Osteocyte (in vitro differentiated cells): ENCODE measurements around the gene WDR43. TPM values are rescaled to one million over a fixed set of nuclear protein-coding genes. Genes with fewer than 3 reads are reported as not detected.

Source experiments
- DNase-seq: peaks from one replicate; pipeline ENCODE4 v3.0.0; 2021; ENCODE audit warnings: mixed read lengths; ENCODE audit not compliant: unreplicated experiment; ENCODE audit errors: extremely low spot score
- H3K27ac Mint-ChIP-seq: one replicate; pipeline ENCODE4 v1.8.0; 2021; ENCODE audit warnings: mild to moderate bottlenecking, mixed read lengths; ENCODE audit not compliant: unreplicated experiment
- H3K27me3 Mint-ChIP-seq: one replicate; pipeline ENCODE4 v1.8.0; 2021; ENCODE audit warnings: mixed read lengths; ENCODE audit not compliant: unreplicated experiment
- H3K36me3 Mint-ChIP-seq: one replicate; pipeline ENCODE4 v1.8.0; 2021; ENCODE audit warnings: mixed read lengths; ENCODE audit not compliant: unreplicated experiment
- H3K4me1 Mint-ChIP-seq: one replicate; pipeline ENCODE4 v1.8.0; 2021; ENCODE audit warnings: mixed read lengths; ENCODE audit not compliant: unreplicated experiment
- H3K4me3 Mint-ChIP-seq: one replicate; pipeline ENCODE4 v1.8.0; 2021; ENCODE audit warnings: mild to moderate bottlenecking, moderate library complexity, mixed read lengths; ENCODE audit not compliant: unreplicated experiment
- H3K9me3 Mint-ChIP-seq: one replicate; pipeline ENCODE4 v1.8.0; 2021; ENCODE audit warnings: mixed read lengths; ENCODE audit not compliant: unreplicated experiment
- total RNA-seq: library from RNA; stranded (reverse); gene quantifications from 2 replicates; pipeline ENCODE4 v1.2.1, GENCODE V29; 2021
- TF ChIP-seq, protein P1 (sequence below): fragments of 200-600 bp; sonication (generic); IDR thresholded peaks from 2 replicates; pipeline ENCODE4 v1.5.0; 2021; ENCODE audit warnings: antibody characterized with exemption, mild to moderate bottlenecking, moderate library complexity

WDR43 gene
- total RNA-seq, 1 donor from 2014 or later, result 39.8 TPM

DNA sequence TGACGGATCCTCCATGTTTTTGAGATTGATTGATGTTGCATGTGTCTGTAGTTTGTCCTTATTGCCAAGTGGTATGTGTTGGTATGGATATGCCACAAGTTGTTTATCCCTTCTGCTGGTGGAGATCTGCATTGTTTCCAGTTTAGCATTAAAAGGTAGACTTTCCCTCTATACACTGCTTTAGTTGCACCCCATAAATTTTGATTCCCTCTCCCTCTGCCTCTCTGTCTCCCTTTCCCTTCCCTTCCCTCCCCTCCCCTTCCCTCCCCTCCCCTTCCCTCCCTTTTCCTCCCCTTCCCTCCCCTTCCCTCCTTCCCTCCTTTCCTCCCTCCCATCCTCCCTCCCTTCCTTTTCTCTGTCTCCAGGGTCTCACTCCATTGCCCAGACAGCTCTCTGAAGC is 68.0 kb downstream of the WDR43 start:
- H3K27ac Mint-ChIP-seq, result no peak overlapping the region
- no peak for DNase-seq
- peaks cover 6% of the 10 kb centered on the region for H3K27me3 Mint-ChIP-seq
- TF ChIP-seq, protein P1, sequence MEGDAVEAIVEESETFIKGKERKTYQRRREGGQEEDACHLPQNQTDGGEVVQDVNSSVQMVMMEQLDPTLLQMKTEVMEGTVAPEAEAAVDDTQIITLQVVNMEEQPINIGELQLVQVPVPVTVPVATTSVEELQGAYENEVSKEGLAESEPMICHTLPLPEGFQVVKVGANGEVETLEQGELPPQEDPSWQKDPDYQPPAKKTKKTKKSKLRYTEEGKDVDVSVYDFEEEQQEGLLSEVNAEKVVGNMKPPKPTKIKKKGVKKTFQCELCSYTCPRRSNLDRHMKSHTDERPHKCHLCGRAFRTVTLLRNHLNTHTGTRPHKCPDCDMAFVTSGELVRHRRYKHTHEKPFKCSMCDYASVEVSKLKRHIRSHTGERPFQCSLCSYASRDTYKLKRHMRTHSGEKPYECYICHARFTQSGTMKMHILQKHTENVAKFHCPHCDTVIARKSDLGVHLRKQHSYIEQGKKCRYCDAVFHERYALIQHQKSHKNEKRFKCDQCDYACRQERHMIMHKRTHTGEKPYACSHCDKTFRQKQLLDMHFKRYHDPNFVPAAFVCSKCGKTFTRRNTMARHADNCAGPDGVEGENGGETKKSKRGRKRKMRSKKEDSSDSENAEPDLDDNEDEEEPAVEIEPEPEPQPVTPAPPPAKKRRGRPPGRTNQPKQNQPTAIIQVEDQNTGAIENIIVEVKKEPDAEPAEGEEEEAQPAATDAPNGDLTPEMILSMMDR, result no peak
- H3K4me3 Mint-ChIP-seq, result no peak overlapping the region
- no peaks in the 10 kb centered on the region for H3K36me3 Mint-ChIP-seq
- H3K4me1 Mint-ChIP-seq, result peaks cover 5% of the 10 kb centered on the region
- H3K9me3 Mint-ChIP-seq, result peaks cover 4% of the 10 kb centered on the region

DNA sequence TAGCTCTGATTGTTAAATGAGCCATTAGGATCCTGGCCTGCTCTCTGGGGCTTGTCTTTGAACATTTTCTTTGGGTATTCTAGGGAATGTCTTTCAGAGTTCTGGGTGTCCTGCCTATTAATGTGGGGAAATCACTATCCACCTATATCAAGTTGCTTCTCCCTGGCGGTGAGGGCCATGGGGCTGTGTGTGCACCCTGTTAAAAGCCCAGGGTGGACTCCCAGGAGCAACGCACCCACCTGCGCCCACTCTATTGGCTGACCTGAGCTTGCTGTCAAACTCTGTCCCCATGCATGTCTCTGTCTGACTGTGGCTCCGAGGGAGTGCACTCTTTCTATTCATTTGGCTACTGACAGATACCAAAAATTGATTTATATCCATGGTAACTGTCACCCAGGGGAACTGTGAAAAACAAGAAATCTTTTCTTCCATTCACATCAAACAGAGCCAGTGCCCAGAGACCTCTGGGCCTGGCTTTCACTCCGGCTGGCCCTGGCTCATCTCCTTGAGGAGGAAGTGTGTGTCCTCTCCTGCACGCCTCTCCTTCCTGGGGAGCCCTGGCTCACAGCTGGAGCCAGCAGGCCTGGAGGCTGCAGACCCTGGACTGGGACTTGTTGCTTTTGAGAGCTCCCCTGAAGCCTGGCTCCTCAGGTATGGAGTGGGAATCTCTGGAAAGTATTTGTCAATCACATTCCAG is 76.1 kb downstream of the WDR43 start:
- no peak overlapping the region for H3K27ac Mint-ChIP-seq
- peaks cover 8% of the 10 kb centered on the region for H3K27me3 Mint-ChIP-seq
- no peaks in the 10 kb centered on the region for H3K4me1 Mint-ChIP-seq
- DNase-seq, result no peak
- H3K36me3 Mint-ChIP-seq, result no peaks in the 10 kb centered on the region
- TF ChIP-seq, protein P1, result no peak
- no peaks in the 10 kb centered on the region for H3K9me3 Mint-ChIP-seq
- no peak overlapping the region for H3K4me3 Mint-ChIP-seq

DNA sequence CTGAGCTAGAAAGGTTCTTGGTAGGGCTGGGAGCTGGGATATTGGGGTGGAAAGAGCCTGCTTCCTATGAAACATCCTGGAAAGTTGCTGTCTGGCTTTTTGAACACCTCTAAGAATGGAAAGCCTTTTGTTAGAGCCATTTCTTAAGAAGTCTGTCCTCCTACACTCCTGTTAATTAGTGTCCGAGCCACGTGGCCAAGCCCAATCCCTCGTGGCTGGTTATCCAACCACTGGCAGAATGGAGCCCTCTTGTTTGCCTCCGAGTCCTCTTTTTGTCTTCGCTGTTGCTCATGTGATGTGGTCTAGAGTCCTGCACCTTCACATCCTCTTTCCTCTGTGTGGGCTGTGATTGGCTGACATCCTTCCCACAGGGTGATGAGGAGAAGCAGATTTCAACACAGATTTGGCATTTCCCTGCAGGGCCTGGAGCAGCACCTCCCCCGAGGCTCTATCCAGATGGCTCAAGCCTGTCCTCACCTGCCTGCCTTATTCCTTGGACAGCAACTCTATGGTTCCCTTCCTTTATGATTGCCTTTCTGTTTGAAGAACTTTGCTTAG is 78.4 kb downstream of the WDR43 start:
- Mint-ChIP-seq H3K4me1 (no peaks in the 10 kb centered on the region), H3K27me3 (peaks cover 6% of the 10 kb centered on the region), H3K36me3 (no peaks in the 10 kb centered on the region), H3K27ac (no peak overlapping the region), H3K9me3 (no peaks in the 10 kb centered on the region), H3K4me3 (no peak overlapping the region)
- DNase-seq, result no peak
- TF ChIP-seq, protein P1, result no peak

DNA sequence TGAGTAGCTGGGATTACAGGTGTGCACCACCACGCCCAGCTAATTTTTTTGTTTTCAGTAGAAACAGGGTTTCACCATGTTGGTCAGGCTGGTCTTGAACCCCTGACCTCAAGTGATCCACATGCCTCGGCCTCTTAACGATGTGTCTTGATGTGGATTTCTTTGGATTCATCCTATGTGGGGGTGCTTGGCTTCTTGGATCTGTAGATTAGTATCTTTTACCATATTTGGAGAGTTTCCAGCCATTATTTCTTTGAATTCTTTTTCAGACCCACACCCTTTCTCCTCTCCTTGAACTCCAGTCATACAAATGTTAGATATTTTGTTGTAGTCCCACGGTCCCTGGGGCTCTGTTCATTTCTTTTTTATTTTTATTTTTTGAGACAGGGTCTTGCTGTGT is 79.8 kb downstream of the WDR43 start:
- no peaks in the 10 kb centered on the region for H3K36me3 Mint-ChIP-seq
- TF ChIP-seq, protein P1, result no peak
- no peaks in the 10 kb centered on the region for H3K9me3 Mint-ChIP-seq
- peaks cover 2% of the 10 kb centered on the region for H3K27me3 Mint-ChIP-seq
- no peak for DNase-seq
- H3K27ac Mint-ChIP-seq, result no peak overlapping the region
- H3K4me1 Mint-ChIP-seq, result no peaks in the 10 kb centered on the region
- H3K4me3 Mint-ChIP-seq, result no peak overlapping the region

DNA sequence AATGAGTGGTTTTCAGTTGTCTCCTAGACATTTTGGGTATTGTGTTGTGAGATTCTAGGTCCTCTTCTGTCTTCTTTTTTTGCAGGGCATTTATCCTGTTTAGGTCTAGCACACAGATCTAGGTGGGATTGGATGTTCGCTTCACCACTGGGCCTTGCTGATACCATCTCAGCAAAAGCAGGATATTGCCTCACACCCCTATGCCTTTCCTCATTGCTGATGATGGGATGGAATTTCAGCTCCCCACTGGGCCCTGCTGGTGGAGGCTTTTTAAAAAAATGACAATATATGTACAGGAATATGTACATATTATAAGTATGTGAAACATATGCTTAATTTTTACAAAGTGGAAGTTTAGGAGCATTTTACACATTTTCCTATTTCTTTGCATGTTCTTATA is 81.2 kb downstream of the WDR43 start:
- no peaks in the 10 kb centered on the region for H3K4me1 Mint-ChIP-seq
- H3K27me3 Mint-ChIP-seq, result peaks cover 2% of the 10 kb centered on the region
- no peak for DNase-seq
- no peaks in the 10 kb centered on the region for H3K36me3 Mint-ChIP-seq
- no peak overlapping the region for H3K27ac Mint-ChIP-seq
- H3K4me3 Mint-ChIP-seq, result no peak overlapping the region
- no peaks in the 10 kb centered on the region for H3K9me3 Mint-ChIP-seq
- TF ChIP-seq, protein P1, result no peak
